AG08396 (cell line): Measurements from ENCODE around the gene FRMD4A.
A peak's percentile ranks its signal among the peaks of the same experiment; 100 is the strongest.
"Not testable (repeated sequence)": the region's sequence is repeated elsewhere in the genome, so short reads cannot be mapped to it uniquely, and the experiment has no call there.

Source experiments
- DNase-seq: peaks from one replicate; pipeline ENCODE4 v3.0.0; 2012; ENCODE audit warnings: low spot score, mixed read lengths

The FRMD4A gene

GRCh38 chr10:13911821-13912520, 418.8 kb downstream of the FRMD4A start:
- no peak for DNase-seq

GRCh38 chr10:13909516-13910258, 421.0 kb downstream of the FRMD4A start:
- DNase-seq, result no peak

GRCh38 chr10:13908475-13908874, 422.2 kb downstream of the FRMD4A start:
- DNase-seq, result no peak

DNA sequence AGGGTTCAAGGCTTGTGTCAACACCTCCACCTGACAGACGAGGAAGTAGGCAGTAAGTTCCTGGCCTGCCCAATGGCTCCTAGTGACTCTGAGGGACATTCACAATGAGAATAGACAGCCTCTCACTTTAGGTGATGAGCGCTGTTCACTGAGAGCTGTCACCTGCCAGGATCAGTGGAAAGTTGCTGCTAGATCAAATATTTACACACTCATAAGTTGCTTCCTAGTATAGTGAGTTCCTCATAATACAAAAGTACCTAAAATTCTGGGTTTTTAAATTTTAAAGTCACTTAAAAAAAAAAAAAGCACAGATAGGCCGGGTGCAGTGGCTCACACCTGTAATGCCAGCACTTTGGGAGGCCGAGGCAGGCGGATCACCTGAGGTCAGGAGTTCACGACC, 423.2 kb downstream of the FRMD4A start:
- no peak for DNase-seq

DNA sequence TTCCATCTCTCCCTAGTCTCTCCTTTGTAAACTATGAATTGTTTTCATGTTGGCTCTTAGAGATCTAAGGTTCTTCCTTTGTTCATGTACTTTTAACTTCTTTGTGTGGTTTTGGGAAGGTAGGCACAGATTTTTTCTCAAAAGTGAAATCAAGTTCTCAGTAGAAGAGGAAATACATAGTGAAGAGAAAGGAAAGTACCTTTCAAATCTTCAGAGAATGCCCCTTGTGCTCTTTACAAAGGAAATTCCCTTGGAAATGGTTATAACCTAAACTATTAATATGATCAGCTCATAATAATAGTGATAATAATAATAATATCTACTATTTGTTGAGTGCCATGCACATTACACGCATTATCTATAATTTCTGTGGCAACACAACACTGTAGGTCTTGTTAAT, 425.4 kb downstream of the FRMD4A start:
- DNase-seq, result no peak

GRCh38 chr10:13904064-13904463, 426.7 kb downstream of the FRMD4A start:
- DNase-seq, result no peak

GRCh38 chr10:13902868-13903587, 427.7 kb downstream of the FRMD4A start:
- no peak for DNase-seq

- no peak for DNase-seq
Measured at GRCh38 chr10:13899941-13900340, 430.8 kb downstream of the FRMD4A start.

- not testable (repeated sequence) for DNase-seq
Measured at GRCh38 chr10:13896146-13896545, 434.6 kb downstream of the FRMD4A start.

DNA sequence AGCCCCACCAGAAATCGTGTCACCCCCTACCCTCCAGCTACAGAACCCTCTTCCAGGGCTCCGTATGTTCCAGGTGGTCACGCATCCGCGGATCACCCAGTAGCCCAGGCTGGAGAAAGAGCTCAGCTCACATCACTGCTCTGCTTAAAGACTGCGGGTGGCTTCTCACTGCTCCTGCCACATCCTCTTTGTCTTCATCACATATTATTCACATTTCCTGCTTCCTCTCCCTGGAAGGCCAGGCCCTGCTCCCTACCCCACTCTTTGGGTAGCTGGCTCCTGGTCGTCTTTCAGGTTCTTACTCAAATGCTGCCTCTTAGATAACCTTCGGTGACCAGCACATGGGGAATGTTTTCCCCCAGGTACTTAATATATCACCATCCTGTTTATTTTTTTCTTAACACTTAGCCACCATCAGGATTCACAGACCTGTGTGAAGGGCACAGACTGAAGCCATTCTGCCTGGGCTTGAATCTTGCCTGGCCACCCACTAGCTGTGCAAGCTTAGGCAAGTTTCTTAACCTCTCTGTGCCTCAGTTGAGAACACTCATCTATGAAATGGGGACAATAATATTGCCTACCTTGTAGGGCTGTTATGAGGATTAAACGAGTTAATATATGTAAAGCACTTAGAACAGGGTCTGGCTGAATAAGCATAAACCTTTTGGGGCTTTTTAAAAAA, 436.2 kb downstream of the FRMD4A start:
- no peak for DNase-seq

GRCh38 chr10:13893926-13894325, 436.8 kb downstream of the FRMD4A start:
- no peak for DNase-seq

- DNase-seq, result no peak
Measured at GRCh38 chr10:13892871-13893270, 437.9 kb downstream of the FRMD4A start.

GRCh38 chr10:13892001-13892491, 438.7 kb downstream of the FRMD4A start:
- DNase-seq, result peak; percentile 37

GRCh38 chr10:13891128-13892000, 439.4 kb downstream of the FRMD4A start:
- DNase-seq, result peak; percentile 77

DNA sequence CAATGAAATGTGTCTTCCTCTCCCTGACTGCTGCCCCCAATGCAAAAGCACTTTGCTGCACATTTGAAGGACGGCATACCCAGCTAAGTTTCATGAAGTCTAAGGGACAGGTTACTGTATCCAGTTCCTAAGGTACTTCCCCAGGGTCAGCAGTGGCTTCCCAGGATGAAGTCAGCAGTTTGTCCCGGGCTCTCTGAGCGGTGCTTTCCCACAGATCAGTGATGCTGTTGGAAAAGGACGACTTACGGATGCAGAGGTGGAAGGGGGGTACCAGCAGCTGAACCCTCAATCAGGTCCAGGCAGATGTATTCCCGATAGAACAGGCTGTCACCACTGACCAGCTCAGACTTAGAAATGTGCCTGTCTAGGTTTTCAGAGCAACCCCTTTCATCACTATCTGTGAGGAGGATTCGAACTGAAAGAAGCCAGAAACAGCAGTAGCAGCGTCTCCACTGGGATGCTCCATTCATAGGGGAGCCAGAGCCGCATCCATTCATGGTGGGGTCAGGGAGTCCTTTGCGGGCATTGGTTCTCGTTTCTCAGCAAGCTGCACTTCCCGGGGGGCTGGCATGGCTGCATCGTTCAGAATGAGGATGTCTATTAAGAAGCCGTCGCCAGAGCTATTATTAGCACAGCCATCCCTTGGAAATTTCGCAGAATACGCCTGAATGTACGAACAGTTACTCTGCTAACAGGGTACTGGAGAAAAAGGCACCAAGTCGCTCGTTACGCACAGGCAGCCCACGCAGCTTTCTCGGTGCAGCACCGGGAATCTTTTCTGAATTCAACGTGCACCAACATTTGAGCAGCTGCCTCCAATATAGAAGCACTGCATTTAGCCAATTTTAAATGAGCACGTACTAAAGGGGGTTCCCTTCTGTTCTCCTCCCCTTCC, 440.2 kb downstream of the FRMD4A start:
- DNase-seq, result peak; percentile 44

- DNase-seq, result no peak
Measured at GRCh38 chr10:13887761-13888160, 443.0 kb downstream of the FRMD4A start.

GRCh38 chr10:13885238-13885990, 445.3 kb downstream of the FRMD4A start:
- DNase-seq, result no peak

DNA sequence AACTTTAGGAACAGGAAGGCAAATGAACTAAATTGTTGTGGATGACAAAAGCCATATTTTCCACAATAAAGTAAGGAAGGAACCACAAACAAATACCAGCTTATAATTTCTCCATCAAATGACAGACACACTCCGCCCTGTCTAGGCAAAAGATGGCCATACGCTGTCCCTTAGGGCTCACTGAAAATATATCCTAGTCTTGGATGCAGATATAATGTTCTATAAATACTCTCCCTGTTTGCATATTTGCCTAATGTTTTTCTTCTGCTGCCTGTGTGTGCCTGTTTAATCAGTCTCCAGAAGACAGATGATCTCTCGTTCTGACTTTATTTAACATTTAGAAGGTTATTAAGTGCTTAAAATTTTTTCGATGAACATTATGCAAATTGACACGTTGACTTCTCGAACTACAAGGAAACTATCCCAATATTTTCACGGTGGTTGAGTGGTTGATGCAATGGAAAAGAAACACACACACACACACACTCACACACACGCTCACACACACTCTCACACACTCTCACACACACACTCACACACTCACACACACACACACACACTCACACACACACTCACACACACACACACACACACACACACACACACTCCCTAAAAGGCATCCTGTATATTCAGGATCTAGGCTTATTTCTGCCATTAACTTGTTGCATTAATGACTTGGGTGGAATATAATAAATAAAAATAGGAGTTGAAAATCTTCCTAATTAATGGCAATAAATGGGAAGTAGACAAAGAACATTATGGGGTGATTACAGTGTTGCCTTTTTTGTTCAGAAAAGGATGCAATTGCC, 446.9 kb downstream of the FRMD4A start:
- DNase-seq, result no peak
